Breast epithelium (tissue), 3 donors: ENCODE data around the gene CAPN2.

ENCODE experiments used
- CTCF ChIP-seq, 3 donors: fragments of 450-650 bp; IDR thresholded peaks; one replicate each; pipeline ENCODE4 v1.5.1; 2016 to 2017; ENCODE audit warnings: antibody characterized with exemption in 3 of 3, mild to moderate bottlenecking in 3 of 3, moderate library complexity in 3 of 3
- POLR2A ChIP-seq: fragments of 450-650 bp; IDR thresholded peaks from one replicate; pipeline ENCODE4 v1.6.1; 2016; ENCODE audit warnings: antibody characterized with exemption, mild to moderate bottlenecking, moderate library complexity
- POLR2AphosphoS5 ChIP-seq, 3 donors: sonication (generic); formaldehyde crosslinking; IDR thresholded peaks; one replicate each; pipeline ENCODE4 v1.6.1; 2017; ENCODE audit warnings: antibody characterized with exemption in 3 of 3

GRCh38 chr1:223700388-223700918, 11.9 kb upstream of the CAPN2 start:
- no peak for TF ChIP-seq POLR2A
- TF ChIP-seq CTCF (IDR thresholded peaks at IDR 0.05): no peak
- TF ChIP-seq POLR2AphosphoS5 (IDR thresholded peaks at IDR 0.05): no peak
